Endothelial cell of umbilical vein (primary cell): ENCODE measurements around the gene VIPR2. TPM values are rescaled to one million over a fixed set of nuclear protein-coding genes. Genes with fewer than 3 reads are reported as not detected.

Experiments used
- BruUV-seq: library from RNA; stranded (reverse); fragments of 400-500 nt; replicated peaks from 2 replicates; lab custom pipeline; 2021; lab: Mats Ljungman, UMichigan
- CTCF ChIA-PET: fragments of 300-600, 350-600 bp; sonication (Branson Sonifier 250); formaldehyde crosslinking; loops from one replicate; lab custom pipeline; 2021; ENCODE audit warnings: antibody characterized with exemption, inconsistent platforms; lab: Charles Lee
- POLR2A ChIA-PET: fragments of 300-600, 350-600 bp; sonication (Branson Sonifier 250); formaldehyde crosslinking; loops from one replicate; lab custom pipeline; 2021; ENCODE audit warnings: antibody characterized with exemption, inconsistent platforms; lab: Charles Lee
- DNase-seq: peaks from one replicate; pipeline ENCODE4 v3.0.0-alpha.2; 2011; ENCODE audit warnings: low read depth, low spot score
- FAIRE-seq: peaks from 2 replicates; lab custom pipeline; 2011; peaks lifted over from hg19 to GRCh38; lab: Jason Lieb, UNC
- H2AFZ ChIP-seq: 2 replicates; pipeline ENCODE4 v1.6.0; 2012; ENCODE audit warnings: low read depth, low read length, control low read depth, inconsistent platforms
- H3K27ac ChIP-seq: 2 replicates; pipeline ENCODE4 v1.5.1; 2011; ENCODE audit warnings: low read depth, mild to moderate bottlenecking, control low read depth, low read length, moderate library complexity; ENCODE audit not compliant: insufficient read depth
- H3K27me3 ChIP-seq, 2 experiments: 2 replicates each; pipeline versions ENCODE4 v1.6.0 to v1.6.1; 2011; ENCODE audit warnings: low read length in 2 of 2, mixed read lengths in 1 of 2; ENCODE audit not compliant: control insufficient read depth in 2 of 2, insufficient read depth in 2 of 2
- H3K36me3 ChIP-seq, 2 experiments: 2 replicates in 1 of 2; 3 replicates in 1 of 2; pipeline ENCODE4 v1.5.1; 2011; ENCODE audit warnings: low read length in 2 of 2, mild to moderate bottlenecking in 1 of 2, moderate library complexity in 1 of 2; ENCODE audit not compliant: control insufficient read depth in 2 of 2, insufficient read depth in 2 of 2; ENCODE audit errors: extremely low read depth in 1 of 2
- H3K4me1 ChIP-seq: 3 replicates; pipeline ENCODE4 v1.5.1; 2011; ENCODE audit warnings: mild to moderate bottlenecking, low read length; ENCODE audit not compliant: control insufficient read depth, insufficient read depth; ENCODE audit errors: extremely low read depth
- H3K4me2 ChIP-seq: 2 replicates; pipeline ENCODE4 v1.6.1; 2011; ENCODE audit warnings: low read length, control low read depth, mixed read lengths; ENCODE audit not compliant: insufficient read depth
- H3K4me3 ChIP-seq, 3 experiments: fragments of 200-600 bp in 1 of 3; sonication (generic), shearing (Covaris generic) in 1 of 3; replicated peaks in 1 of 3; 2 replicates each; pipeline ENCODE4 v1.5.1; 2011 to 2016; ENCODE audit warnings: control low read depth in 3 of 3, low read length in 3 of 3, mild to moderate bottlenecking in 2 of 3, inconsistent platforms in 1 of 3, low read depth in 1 of 3, moderate library complexity in 1 of 3; ENCODE audit not compliant: insufficient read depth in 1 of 3
- H3K79me2 ChIP-seq: 2 replicates; pipeline ENCODE4 v1.6.0; 2012; ENCODE audit warnings: low read length, inconsistent platforms; ENCODE audit not compliant: control insufficient read depth, insufficient read depth
- H3K9ac ChIP-seq: replicated peaks from 2 replicates; pipeline ENCODE3; 2011; ENCODE audit warnings: low read length, control low read depth; ENCODE audit not compliant: insufficient read depth; ENCODE audit errors: extremely low read depth
- H3K9me1 ChIP-seq: replicated peaks from 3 replicates; pipeline ENCODE4 v1.6.0; 2011; ENCODE audit warnings: mild to moderate bottlenecking, low read length; ENCODE audit not compliant: control insufficient read depth, insufficient read depth; ENCODE audit errors: extremely low read depth
- H3K9me3 ChIP-seq: replicated peaks from 2 replicates; pipeline ENCODE4 v1.5.1; 2012; ENCODE audit warnings: low read length, inconsistent platforms; ENCODE audit not compliant: control insufficient read depth, insufficient read depth
- H4K20me1 ChIP-seq: replicated peaks from 2 replicates; pipeline ENCODE3; 2011; ENCODE audit warnings: mild to moderate bottlenecking, low read length; ENCODE audit not compliant: control insufficient read depth, insufficient read depth; ENCODE audit errors: extremely low read depth
- CTCF ChIP-seq, 2 donors: IDR thresholded peaks; 1 replicate in 1 of 2; 2 replicates in 1 of 2; pipeline ENCODE4 v1.5.1; 2011; ENCODE audit warnings: low read length in 2 of 2, mild to moderate bottlenecking in 2 of 2, moderate library complexity in 2 of 2, control low read depth in 1 of 2, inconsistent platforms in 1 of 2, low read depth in 1 of 2; ENCODE audit not compliant: insufficient read depth in 1 of 2; ENCODE audit errors: extremely low read depth in 1 of 2
- EZH2 ChIP-seq: IDR thresholded peaks from 2 replicates; pipeline ENCODE4 v1.6.1; 2012; ENCODE audit warnings: borderline replicate concordance, low read depth, mild to moderate bottlenecking, moderate library complexity, low read length, inconsistent platforms; ENCODE audit not compliant: severe bottlenecking
- FOS ChIP-seq: IDR thresholded peaks from 2 replicates; pipeline ENCODE4 v1.6.1; 2011; ENCODE audit warnings: mild to moderate bottlenecking, low read length, moderate library complexity, borderline replicate concordance; ENCODE audit not compliant: insufficient read depth
- GATA2 ChIP-seq: IDR thresholded peaks from 2 replicates; pipeline ENCODE4 v1.7.0; 2011; ENCODE audit warnings: low read depth, mild to moderate bottlenecking, moderate library complexity, mixed read lengths, low read length; ENCODE audit not compliant: insufficient read length, insufficient read depth
- JUN ChIP-seq: IDR thresholded peaks from 2 replicates; pipeline ENCODE4 v1.6.1; 2011; ENCODE audit warnings: borderline replicate concordance, low read depth; ENCODE audit not compliant: insufficient read length, insufficient read depth
- MAX ChIP-seq: IDR thresholded peaks from 2 replicates; pipeline ENCODE4 v1.6.1; 2011; ENCODE audit not compliant: insufficient read depth, insufficient read length
- MYC ChIP-seq: IDR thresholded peaks from one replicate; pipeline ENCODE4 v1.6.1; 2011; ENCODE audit warnings: mild to moderate bottlenecking, low read depth, low read length
- POLR2A ChIP-seq: IDR thresholded peaks from 2 replicates; pipeline ENCODE4 v1.6.1; 2012; ENCODE audit warnings: low read depth, mild to moderate bottlenecking, control low read depth, low read length
- POLR2AphosphoS5 ChIP-seq: IDR thresholded peaks from 2 replicates; pipeline ENCODE4 v1.6.1; 2012; ENCODE audit warnings: low read depth, mild to moderate bottlenecking, control low read depth, low read length, moderate library complexity; ENCODE audit not compliant: insufficient read depth
- dilution Hi-C: fragments of 300-500 bp; cut with MboI; formaldehyde crosslinking; loops from one replicate; pipeline ENCODE4 v1.15.0; 2019; ENCODE audit warnings: low sequenced_read_pairs; ENCODE audit not compliant: extremely low pct_ligation_motif_present
- intact Hi-C: fragments of 100-400 bp; cut with micrococcal nuclease; formaldehyde crosslinking; loops from one replicate; pipeline ENCODE4 v1.10.0; 2022
- polyA plus RNA-seq, 4 experiments: library from polyadenylated mRNA; depleted of rRNA in 3 of 4; stranded (reverse) in 3 of 4; unstranded in 1 of 4; fragments of >200 nt; gene quantifications; 2 replicates each; pipeline versions ENCODE4 v1.2.1 to v1.2.3, GENCODE V29; 2011 to 2012; ENCODE audit warnings: missing spikeins in 1 of 4
- total RNA-seq: library from RNA; stranded (reverse); gene quantifications from 2 replicates; pipeline ENCODE4 v1.2.3, GENCODE V29; 2021

The VIPR2 gene
- total and polyA plus RNA-seq, 2 donors (not counting 3 experiments of a cell fraction or from before 2014, with no cell fraction given): not detected

DNA sequence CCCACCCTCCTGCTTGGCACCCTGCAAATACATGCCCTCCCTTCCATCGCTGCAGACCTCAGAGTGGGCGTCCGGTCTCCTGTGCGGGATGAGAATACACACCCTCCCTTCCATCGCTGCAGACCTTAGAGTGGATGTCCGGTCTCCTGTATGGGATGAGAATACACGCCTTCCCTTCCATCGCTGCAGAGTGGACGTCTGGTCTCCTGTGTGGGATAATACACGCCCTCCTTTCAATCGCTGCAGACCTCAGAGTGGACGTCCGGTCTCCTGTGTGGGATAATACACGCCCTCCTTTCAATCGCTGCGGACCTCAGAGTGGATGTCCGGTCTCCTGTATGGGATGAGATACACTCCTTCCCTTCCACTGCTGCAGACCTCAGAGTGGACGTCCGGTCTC, 128.1 kb downstream of the VIPR2 start:
- Histone ChIP-seq H3K27me3 (no peaks in the 10 kb centered on the region), H4K20me1 (no peaks in the 10 kb centered on the region), H3K79me2 (no peaks in the 10 kb centered on the region), H3K4me2 (no peak overlapping the region), H3K4me3 (no peak overlapping the region), H3K36me3 (no peaks in the 10 kb centered on the region), H3K27ac (no peak overlapping the region), H3K9me3 (no peaks in the 10 kb centered on the region), H3K9ac (no peak overlapping the region), H2AFZ (no peak overlapping the region), H3K4me1 (no peaks in the 10 kb centered on the region), H3K9me1 (no peaks in the 10 kb centered on the region)
- no TSS peak for BruUV-seq
- dilution Hi-C loops: no loop called here
- ChIA-PET CTCF (no interaction called here), POLR2A (no interaction called here)
- TF ChIP-seq MYC (no peak), POLR2A (no peak), MAX (no peak), CTCF (IDR thresholded peaks at IDR 0.05; ENCODE audit: extremely low read depth in 1 of 2, insufficient read depth in 1 of 2, low read depth in 1 of 2, low read length in 2 of 2) (no peak), POLR2AphosphoS5 (no peak), EZH2 (no peak), FOS (no peak), GATA2 (no peak), JUN (no peak)
- FAIRE-seq (no peak), DNase-seq (no peak)
- intact Hi-C loops: no loop called here
